Large intestine (tissue), 12 donors: Measurements from ENCODE around the gene SPRR4. TPM values are rescaled to one million over a fixed set of nuclear protein-coding genes. Genes with fewer than 3 reads are reported as not detected.

ENCODE experiments used
- DNase-seq, 2 donors: peaks; one replicate each; pipeline versions ENCODE4 v3.0.0 to v3.0.0-alpha.2; 2013
- H3K27ac ChIP-seq: one replicate; pipeline ENCODE4 v1.5.1; 2013; ENCODE audit warnings: low read length
- H3K27me3 ChIP-seq: 2 replicates; pipeline ENCODE4 v1.6.1; 2013; ENCODE audit warnings: low read length; ENCODE audit not compliant: control insufficient read depth, insufficient read depth
- H3K36me3 ChIP-seq: 2 replicates; pipeline ENCODE4 v1.6.1; 2013; ENCODE audit warnings: low read length; ENCODE audit not compliant: control insufficient read depth, insufficient read depth
- H3K4me1 ChIP-seq: one replicate; pipeline ENCODE4 v1.6.1; 2013; ENCODE audit warnings: low read length; ENCODE audit not compliant: control insufficient read depth, insufficient read depth
- H3K4me3 ChIP-seq: one replicate; pipeline ENCODE4 v1.5.1; 2013; ENCODE audit warnings: low read length
- H3K9me3 ChIP-seq: one replicate; pipeline ENCODE4 v1.6.1; 2013; ENCODE audit warnings: mild to moderate bottlenecking, low read depth, low read length, moderate library complexity; ENCODE audit not compliant: control insufficient read depth
- WGBS: methylation state at CpG from one replicate; pipeline ENCODE4 v1.1.5; 2013; ENCODE audit warnings: low lambda C conversion rate; ENCODE audit not compliant: insufficient coverage; 5-methylcytosine and 5-hydroxymethylcytosine counted together
- long read RNA-seq, 11 donors: transcript quantifications; one replicate each; lab custom pipeline, GENCODE V29; 2026
- polyA plus RNA-seq: library from polyadenylated mRNA; unstranded; fragments of 120-200 nt; gene quantifications from one replicate; pipeline ENCODE4 v1.2.1, GENCODE V29; 2013

The SPRR4 gene, protein sequence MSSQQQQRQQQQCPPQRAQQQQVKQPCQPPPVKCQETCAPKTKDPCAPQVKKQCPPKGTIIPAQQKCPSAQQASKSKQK
- not detected for polyA plus RNA-seq
- long read RNA-seq, donor 1, result 0 reads
- long read RNA-seq, donor 2, result 0 reads
- long read RNA-seq, donor 3, result 0 reads
- long read RNA-seq, donor 4, result 0 reads
- long read RNA-seq, donor 5, result 0 reads
- long read RNA-seq, donor 6, result 0 reads
- long read RNA-seq, donor 7, result 0 reads
- long read RNA-seq, donor 8, result 0 reads
- long read RNA-seq, donor 9, result 0 reads
- long read RNA-seq, donor 10, result 0 reads
- long read RNA-seq, donor 11, result 0 reads

GRCh38 chr1:152970495-152970894, at the start of gene SPRR4:
Gene SPRR4, plus strand, starts transcription at chr1:152970648. Its CDS starts 1,243 bp downstream, at chr1:152971891.
- no peak within 1 kb of the TSS for H3K4me3 ChIP-seq
- no peak within 1 kb of the TSS for H3K27ac ChIP-seq
- no peak for DNase-seq
- no peaks in the 10 kb centered on the region for H3K27me3 ChIP-seq
- WGBS, result 91% methylated on average over 4 of the region's 6 CpGs
- H3K36me3 ChIP-seq, result no peaks in the 10 kb centered on the region
- H3K4me1 ChIP-seq, result peaks cover 7% of the 10 kb centered on the region
- H3K9me3 ChIP-seq, result no peaks in the 10 kb centered on the region

- H3K36me3 ChIP-seq, result no peaks in the 10 kb centered on the region
- no peak overlapping the region for H3K4me3 ChIP-seq
- H3K9me3 ChIP-seq, result no peaks in the 10 kb centered on the region
- no peak for DNase-seq
- no peaks in the 10 kb centered on the region for H3K27me3 ChIP-seq
- no CpG with 5 or more reads among the region's 2 CpGs for WGBS
- H3K4me1 ChIP-seq, result no peaks in the 10 kb centered on the region
- no peak overlapping the region for H3K27ac ChIP-seq
Observed at GRCh38 chr1:152924191-152924590, 46.3 kb upstream of the SPRR4 start.

DNA sequence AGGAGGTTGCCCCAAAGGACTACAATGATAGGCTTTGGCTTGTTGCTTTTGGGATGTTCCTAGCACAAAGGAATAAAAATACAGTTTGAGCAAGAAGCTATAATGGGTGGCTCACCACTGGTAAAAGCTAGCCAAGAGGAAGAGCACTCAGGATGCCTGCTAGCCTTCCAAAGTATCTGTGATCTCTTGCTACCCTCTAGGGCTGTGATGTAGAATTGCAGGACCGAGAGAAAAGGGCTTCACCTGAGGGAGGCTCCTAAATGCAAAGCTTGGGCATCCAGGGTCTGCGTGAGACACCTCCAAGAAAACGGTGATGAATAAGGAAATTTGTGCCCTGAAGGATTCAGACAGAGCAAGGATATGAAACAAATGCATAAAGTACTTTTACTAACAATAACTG, 44.4 kb upstream of the SPRR4 start:
- no peak overlapping the region for H3K4me3 ChIP-seq
- no peaks in the 10 kb centered on the region for H3K27me3 ChIP-seq
- H3K4me1 ChIP-seq, result no peaks in the 10 kb centered on the region
- no peaks in the 10 kb centered on the region for H3K9me3 ChIP-seq
- DNase-seq, result no peak
- H3K27ac ChIP-seq, result no peak overlapping the region
- H3K36me3 ChIP-seq, result no peaks in the 10 kb centered on the region
- WGBS, result 80% methylated on average over 1 of the region's 3 CpGs

DNA sequence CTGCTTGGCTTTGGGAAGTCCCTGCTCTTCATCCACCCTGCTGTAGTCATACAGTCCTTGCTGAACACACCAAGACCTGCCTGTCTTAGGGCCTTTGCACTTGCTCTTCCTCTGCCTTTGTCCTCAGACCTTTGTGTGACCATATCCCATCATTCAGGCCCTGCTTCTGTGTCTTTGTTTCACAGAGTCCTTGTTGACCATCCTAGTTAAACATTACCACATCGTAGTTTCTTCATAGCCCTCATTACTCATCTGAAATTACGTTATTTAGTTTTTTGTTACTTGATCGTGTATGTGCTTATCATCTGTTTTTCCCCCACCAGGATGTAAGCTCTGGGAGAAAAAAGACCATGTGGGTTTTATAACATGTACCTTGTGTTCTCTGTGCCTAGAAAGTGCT, 41.8 kb upstream of the SPRR4 start:
- no peaks in the 10 kb centered on the region for H3K27me3 ChIP-seq
- no peak overlapping the region for H3K27ac ChIP-seq
- H3K4me1 ChIP-seq, result no peaks in the 10 kb centered on the region
- WGBS, result no CpG with 5 or more reads among the region's 3 CpGs
- no peak overlapping the region for H3K4me3 ChIP-seq
- no peaks in the 10 kb centered on the region for H3K36me3 ChIP-seq
- no peak for DNase-seq
- no peaks in the 10 kb centered on the region for H3K9me3 ChIP-seq

- no peaks in the 10 kb centered on the region for H3K27me3 ChIP-seq
- WGBS, result 83% methylated on average over 1 of the region's 4 CpGs
- no peak overlapping the region for H3K27ac ChIP-seq
- no peaks in the 10 kb centered on the region for H3K9me3 ChIP-seq
- no peak for DNase-seq
- no peaks in the 10 kb centered on the region for H3K4me1 ChIP-seq
- no peaks in the 10 kb centered on the region for H3K36me3 ChIP-seq
- H3K4me3 ChIP-seq, result no peak overlapping the region
Observed at GRCh38 chr1:152932170-152932811, 38.2 kb upstream of the SPRR4 start.

- no peaks in the 10 kb centered on the region for H3K4me1 ChIP-seq
- no peak for DNase-seq
- no CpG with 5 or more reads among the region's 2 CpGs for WGBS
- H3K27me3 ChIP-seq, result no peaks in the 10 kb centered on the region
- no peak overlapping the region for H3K4me3 ChIP-seq
- H3K9me3 ChIP-seq, result no peaks in the 10 kb centered on the region
- no peak overlapping the region for H3K27ac ChIP-seq
- no peaks in the 10 kb centered on the region for H3K36me3 ChIP-seq
Observed at GRCh38 chr1:152933196-152933595, 37.3 kb upstream of the SPRR4 start.

- no CpG with 5 or more reads among the region's 1 CpG for WGBS
- H3K36me3 ChIP-seq, result no peaks in the 10 kb centered on the region
- DNase-seq, result no peak
- no peaks in the 10 kb centered on the region for H3K27me3 ChIP-seq
- H3K9me3 ChIP-seq, result no peaks in the 10 kb centered on the region
- no peak overlapping the region for H3K27ac ChIP-seq
- H3K4me3 ChIP-seq, result no peak overlapping the region
- H3K4me1 ChIP-seq, result no peaks in the 10 kb centered on the region
Observed at GRCh38 chr1:152940614-152941013, 29.8 kb upstream of the SPRR4 start.

DNA sequence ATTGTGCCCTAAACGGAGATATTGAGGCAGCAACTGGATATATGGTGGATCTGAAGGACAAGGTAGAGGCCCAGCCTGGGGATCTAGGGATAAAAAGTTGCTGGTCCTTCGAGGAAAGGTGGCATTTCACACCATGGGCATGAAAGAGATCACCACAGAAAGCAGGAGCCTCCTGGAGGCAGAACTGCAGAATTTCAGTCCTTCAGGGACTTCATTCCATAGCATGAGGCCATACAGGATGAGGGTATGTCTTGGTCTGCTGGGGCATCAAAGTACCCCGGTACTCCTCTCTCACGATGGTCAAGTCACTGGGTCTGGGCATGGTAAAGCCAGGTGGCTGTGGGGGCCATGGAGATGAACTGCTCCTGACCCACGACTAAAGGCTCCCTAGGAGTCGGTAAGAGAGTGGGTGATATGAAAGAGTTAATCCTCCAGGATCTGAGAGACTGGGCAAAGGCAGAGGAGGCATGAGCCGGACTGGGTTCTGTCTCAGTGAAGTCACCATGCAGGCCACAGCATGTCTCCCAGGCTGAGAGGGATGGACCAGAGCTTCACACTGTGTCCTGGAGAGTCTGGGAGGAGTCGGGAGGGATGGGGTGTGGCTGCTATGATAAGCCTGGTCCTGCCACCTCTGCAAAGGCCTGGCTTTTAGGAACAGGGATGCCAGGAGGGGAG, 29.3 kb upstream of the SPRR4 start:
- Histone ChIP-seq H3K4me3 (no peak overlapping the region), H3K9me3 (no peaks in the 10 kb centered on the region), H3K27ac (no peak overlapping the region), H3K36me3 (no peaks in the 10 kb centered on the region), H3K4me1 (no peaks in the 10 kb centered on the region), H3K27me3 (no peaks in the 10 kb centered on the region)
- no CpG with 5 or more reads among the region's 8 CpGs for WGBS
- no peak for DNase-seq

- no peak for DNase-seq
- H3K4me3 ChIP-seq, result no peak overlapping the region
- H3K27ac ChIP-seq, result no peak overlapping the region
- no peaks in the 10 kb centered on the region for H3K36me3 ChIP-seq
- no peaks in the 10 kb centered on the region for H3K27me3 ChIP-seq
- H3K4me1 ChIP-seq, result no peaks in the 10 kb centered on the region
- H3K9me3 ChIP-seq, result no peaks in the 10 kb centered on the region
- no CpG with 5 or more reads among the region's 2 CpGs for WGBS
Observed at GRCh38 chr1:152942161-152942560, 28.3 kb upstream of the SPRR4 start.

- DNase-seq, result no peak
- H3K27me3 ChIP-seq, result peaks cover 3% of the 10 kb centered on the region
- 75% methylated on average over 2 of the region's 3 CpGs for WGBS
Observed at GRCh38 chr1:152946248-152946647, 24.2 kb upstream of the SPRR4 start.

More at GRCh38 chr1:152946248-152946647, 24.2 kb upstream of the SPRR4 start:
- Histone ChIP-seq H3K4me3 (no peak overlapping the region), H3K27ac (no peak overlapping the region), H3K4me1 (no peaks in the 10 kb centered on the region), H3K9me3 (no peaks in the 10 kb centered on the region), H3K36me3 (no peaks in the 10 kb centered on the region)
